HL-60/S4 treated with phorbol 12-myristate 13-acetate at 8.2 ng/mL for 4 days and 3 days (cell line): ENCODE data around the gene FITM1.

ENCODE experiments used
- in situ Hi-C: fragments of 300-500 bp; cut with MboI; formaldehyde crosslinking; loops from 2 replicates; pipeline ENCODE4 v1.15.0; 2022; ENCODE audit warnings: low sequenced_read_pairs

The FITM1 gene

DNA sequence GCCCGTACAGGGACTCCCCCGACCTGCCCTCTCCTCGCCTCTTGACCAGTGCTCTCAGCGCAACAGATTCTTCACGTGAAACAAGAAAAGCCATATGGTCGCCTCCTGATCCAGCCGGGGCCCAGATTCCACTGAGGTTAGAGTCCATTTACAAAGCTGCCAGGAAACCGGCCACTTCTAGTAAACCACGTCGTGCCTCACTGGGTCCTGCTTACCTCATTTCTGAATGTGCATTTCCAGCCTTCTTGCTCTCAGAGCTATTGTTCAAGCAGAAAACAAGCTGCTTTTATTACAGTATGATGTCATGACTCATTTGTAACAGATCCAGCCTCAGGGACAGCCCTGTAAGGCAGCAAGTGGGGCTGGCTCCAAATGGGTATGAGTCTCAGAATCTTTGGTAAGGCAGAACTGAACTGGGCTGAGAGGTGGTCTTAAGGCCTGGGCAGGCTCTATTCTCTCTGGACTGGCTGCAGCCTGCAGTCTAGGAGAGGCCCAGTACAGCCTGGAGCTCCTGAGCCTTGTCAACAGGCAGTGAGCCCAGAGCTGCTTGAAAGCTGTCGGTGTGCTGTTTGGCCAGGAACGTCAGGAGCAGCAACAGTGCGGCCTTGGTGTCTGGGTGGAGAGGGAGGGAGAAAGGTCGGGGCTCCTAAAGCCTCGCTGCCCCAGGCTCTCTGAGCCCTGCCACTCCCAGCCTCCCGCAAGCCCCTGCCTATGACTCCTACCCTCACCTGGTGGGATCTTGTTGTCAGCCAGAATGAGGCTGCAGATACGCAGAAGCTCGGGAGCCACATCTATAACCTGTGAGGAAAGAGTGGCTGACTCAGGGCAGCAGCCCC, 49.7 kb downstream of the FITM1 start:
- in situ Hi-C loops, result no loop called here

GRCh38 chr14:24181371-24182077, 51.1 kb downstream of the FITM1 start:
- in situ Hi-C loops, result no loop called here
